Effector memory CD4-positive, alpha-beta T cell (primary cell): ENCODE data around the gene NNAT.

Source experiments
- DNase-seq, 3 donors: peaks; one replicate each; pipeline ENCODE4 v3.0.0-alpha.2; 2020
- H3K27ac ChIP-seq: 2 replicates; pipeline ENCODE4 v1.7.0; 2013; ENCODE audit warnings: mild to moderate bottlenecking, low read length, moderate library complexity; ENCODE audit not compliant: insufficient read depth, poor library complexity, severe bottlenecking
- H3K27me3 ChIP-seq: replicated peaks from 2 replicates; pipeline ENCODE4 v1.7.0; 2013; ENCODE audit warnings: mild to moderate bottlenecking, low read length; ENCODE audit not compliant: insufficient read depth, control insufficient read depth, poor library complexity, severe bottlenecking
- H3K36me3 ChIP-seq: 2 replicates; pipeline ENCODE4 v1.7.0; 2013; ENCODE audit warnings: mild to moderate bottlenecking, low read length, moderate library complexity; ENCODE audit not compliant: control insufficient read depth, insufficient read depth
- H3K4me1 ChIP-seq: 2 replicates; pipeline ENCODE4 v1.7.0; 2013; ENCODE audit warnings: low read length, mild to moderate bottlenecking; ENCODE audit not compliant: control insufficient read depth, insufficient read depth, poor library complexity, severe bottlenecking
- H3K4me3 ChIP-seq: 2 replicates; pipeline ENCODE4 v1.7.0; 2013; ENCODE audit warnings: low read length, low read depth, mild to moderate bottlenecking; ENCODE audit not compliant: insufficient read depth, poor library complexity, severe bottlenecking
- H3K9me3 ChIP-seq: 2 replicates; pipeline ENCODE4 v1.7.0; 2013; ENCODE audit warnings: mild to moderate bottlenecking, low read length, moderate library complexity; ENCODE audit not compliant: control insufficient read depth

The NNAT gene

DNA sequence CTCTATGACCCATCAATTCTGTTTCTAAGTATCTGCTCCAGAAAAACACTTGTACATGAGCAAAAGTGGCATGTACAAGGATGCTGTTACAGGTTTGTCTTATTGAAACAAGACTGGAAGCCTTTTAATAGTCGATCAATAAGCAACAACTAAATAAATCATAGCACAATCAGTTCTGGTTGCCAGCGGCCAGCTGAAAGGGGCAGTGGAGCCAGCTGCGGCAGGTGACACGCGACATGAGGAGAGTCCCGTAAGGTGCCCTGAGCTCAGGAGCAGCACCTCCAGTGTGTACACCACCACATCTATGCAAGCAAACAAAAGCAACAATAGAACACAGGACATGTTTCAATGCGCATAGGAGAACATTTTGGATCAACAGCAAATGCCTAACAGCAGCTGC lies 20.7 kb upstream of the NNAT start:
- no peak for DNase-seq
- no peak overlapping the region for H3K4me3 ChIP-seq
- H3K36me3 ChIP-seq: no peaks in the 10 kb centered on the region
- H3K4me1 ChIP-seq: no peaks in the 10 kb centered on the region
- H3K27me3 ChIP-seq: no peaks in the 10 kb centered on the region
- H3K27ac ChIP-seq: no peak overlapping the region
- no peaks in the 10 kb centered on the region for H3K9me3 ChIP-seq

DNA sequence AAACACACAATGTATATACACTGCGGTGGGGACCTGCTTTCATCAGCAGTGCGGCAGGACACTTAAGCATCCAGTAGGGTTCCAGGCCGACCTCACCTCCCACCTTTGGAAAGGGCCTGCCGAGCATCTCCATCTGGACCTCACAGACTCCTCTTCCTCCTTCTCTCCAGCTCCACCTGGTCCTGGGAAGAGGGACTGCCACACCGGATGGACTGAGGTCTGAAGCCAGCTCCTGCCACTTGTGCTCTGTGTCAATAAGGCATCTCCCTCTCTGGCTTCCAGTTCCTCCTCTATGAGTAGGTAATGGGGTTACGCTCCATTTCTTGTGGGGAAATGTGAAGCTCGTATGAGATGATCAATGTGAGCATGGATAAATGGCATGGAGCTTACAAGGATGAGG lies 19.1 kb upstream of the NNAT start:
- no peaks in the 10 kb centered on the region for H3K9me3 ChIP-seq
- H3K27ac ChIP-seq: no peak overlapping the region
- no peak overlapping the region for H3K4me3 ChIP-seq
- DNase-seq: no peak
- no peaks in the 10 kb centered on the region for H3K4me1 ChIP-seq
- H3K27me3 ChIP-seq: no peaks in the 10 kb centered on the region
- H3K36me3 ChIP-seq: no peaks in the 10 kb centered on the region

DNA sequence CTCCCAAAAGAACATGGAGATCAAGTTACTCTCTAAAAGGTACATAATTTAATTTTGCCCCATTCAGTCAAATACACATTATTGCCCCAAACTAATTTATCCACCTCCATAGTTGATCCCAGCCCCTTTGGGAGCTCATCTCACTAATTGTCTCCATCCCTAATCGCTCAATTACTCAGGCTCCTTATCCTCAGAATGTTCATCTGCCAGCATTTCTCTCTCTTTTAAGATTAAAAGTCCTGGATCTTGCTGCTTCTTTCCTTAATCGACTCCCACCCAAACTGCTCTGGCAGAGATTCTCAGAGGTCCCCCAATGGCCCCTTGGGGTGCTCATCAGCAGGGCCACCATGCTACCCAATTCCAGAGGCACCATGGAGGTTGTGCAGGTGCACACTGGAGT lies 18.4 kb upstream of the NNAT start:
- H3K36me3 ChIP-seq: no peaks in the 10 kb centered on the region
- H3K27ac ChIP-seq: no peak overlapping the region
- no peaks in the 10 kb centered on the region for H3K9me3 ChIP-seq
- no peak for DNase-seq
- H3K4me3 ChIP-seq: no peak overlapping the region
- H3K27me3 ChIP-seq: no peaks in the 10 kb centered on the region
- H3K4me1 ChIP-seq: no peaks in the 10 kb centered on the region

DNA sequence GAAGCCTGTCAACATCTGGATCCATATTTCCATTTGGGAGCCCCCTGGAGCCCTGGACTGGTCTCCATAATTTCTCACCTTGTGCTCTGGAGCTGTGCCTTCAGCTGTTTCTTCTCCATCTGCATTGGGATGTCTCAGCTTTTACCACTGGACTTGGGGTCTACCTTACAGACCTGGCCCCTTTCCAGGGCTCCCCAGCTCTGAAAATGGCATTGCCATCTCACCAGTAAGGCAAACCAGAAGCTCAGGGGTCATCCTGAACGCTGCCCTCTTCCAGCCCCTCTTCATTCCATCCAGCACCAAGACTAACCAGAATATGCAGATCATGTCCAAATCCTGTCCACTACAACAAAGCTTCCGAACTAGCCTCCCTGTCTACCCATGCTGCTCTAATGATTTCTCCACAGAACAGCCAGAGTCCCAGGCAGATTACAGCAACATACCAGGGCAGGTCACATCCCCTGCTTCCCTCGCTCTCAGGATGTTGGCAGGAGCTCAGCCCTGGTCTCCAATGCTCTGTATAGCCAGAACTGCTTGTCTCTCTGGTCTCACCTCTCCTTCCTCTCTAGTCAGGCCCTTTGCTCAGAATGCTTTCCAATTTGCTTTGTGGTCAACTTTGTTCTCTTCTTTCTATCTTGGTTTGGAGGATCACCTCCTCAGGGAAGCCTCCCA lies 17.7 kb upstream of the NNAT start:
- Histone ChIP-seq H3K27ac (no peak overlapping the region), H3K9me3 (no peaks in the 10 kb centered on the region), H3K4me3 (no peak overlapping the region), H3K27me3 (no peaks in the 10 kb centered on the region), H3K36me3 (peaks cover under 1% of the 10 kb centered on the region), H3K4me1 (no peaks in the 10 kb centered on the region)
- no peak for DNase-seq

DNA sequence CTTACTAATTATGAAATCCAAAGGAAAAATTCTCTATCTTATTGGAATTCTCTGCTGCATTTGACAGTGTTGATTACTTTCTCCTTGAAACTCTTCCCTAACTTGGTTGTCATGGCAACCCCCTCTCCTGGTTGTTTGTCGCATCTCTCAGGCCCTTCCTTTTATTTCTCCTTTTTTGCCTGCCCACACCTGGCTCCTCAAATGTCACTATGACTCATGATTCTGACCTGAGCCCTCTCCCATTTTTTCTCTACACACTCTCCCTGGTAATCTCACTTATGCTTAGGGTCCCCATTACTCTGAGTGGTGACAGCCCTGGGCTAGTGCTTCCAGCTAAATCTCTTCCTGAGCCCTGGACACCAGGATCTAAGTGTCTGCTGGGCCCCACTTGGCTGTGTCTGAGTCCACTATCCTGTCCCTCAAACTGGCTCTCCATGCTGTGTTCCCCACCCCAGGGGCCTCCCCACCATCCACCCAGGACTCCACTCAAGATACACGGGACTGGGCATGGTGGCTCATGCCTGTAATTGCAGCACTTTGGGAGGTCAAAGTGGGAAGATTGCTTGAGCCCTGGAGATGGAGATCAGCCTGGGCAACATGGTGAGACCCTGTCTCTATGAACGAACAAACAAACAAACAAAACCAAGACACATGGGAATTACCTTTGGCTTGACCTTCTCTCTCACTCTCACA lies 16.5 kb upstream of the NNAT start:
- Histone ChIP-seq H3K27ac (no peak overlapping the region), H3K4me3 (no peak overlapping the region), H3K27me3 (no peaks in the 10 kb centered on the region), H3K4me1 (no peaks in the 10 kb centered on the region), H3K36me3 (peaks cover 3% of the 10 kb centered on the region), H3K9me3 (no peaks in the 10 kb centered on the region)
- no peak for DNase-seq

DNA sequence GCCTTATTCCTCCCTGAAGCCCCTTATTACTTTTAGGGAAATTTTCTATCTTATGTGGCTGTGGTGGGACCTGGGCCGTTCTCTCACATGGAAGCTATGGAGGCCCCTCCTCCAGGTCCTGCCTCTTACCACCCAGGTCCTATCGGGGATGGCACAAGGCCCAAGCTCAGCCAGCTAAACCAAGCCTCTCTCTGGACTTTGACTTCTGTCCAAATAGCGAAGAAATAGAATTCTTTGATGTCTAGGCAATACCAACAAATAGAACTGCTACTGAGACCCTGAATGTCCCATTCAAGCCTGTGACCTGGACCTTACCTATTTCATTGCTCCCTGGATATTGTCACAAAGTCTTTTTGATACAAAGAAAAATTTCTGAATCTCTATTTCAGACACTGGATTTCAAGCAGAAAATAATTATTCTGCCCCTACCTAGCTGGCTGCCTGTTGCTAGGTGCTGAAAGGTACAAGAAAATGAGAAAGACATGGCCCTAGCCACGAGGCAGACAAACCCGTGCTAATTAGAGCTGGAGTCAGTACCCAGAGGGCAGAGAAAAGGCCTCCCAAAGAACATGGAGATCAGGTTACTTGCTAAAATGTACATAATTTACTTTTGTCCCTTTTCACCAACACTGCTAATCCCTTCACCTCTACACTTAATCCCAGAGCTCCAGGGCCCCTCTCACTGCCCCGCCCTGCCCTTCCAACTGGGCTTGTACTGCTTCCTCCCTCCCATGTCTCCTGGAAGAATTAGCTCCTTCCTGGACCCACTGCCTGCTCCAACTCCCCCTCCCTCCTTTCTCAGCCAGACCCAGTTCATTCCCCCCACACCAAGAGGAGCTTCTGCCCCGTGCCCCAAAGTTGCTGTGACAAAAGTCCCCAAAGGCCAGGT lies 15.5 kb upstream of the NNAT start:
- H3K27ac ChIP-seq: no peak overlapping the region
- no peaks in the 10 kb centered on the region for H3K27me3 ChIP-seq
- DNase-seq: no peak
- no peaks in the 10 kb centered on the region for H3K4me1 ChIP-seq
- H3K36me3 ChIP-seq: peaks cover 3% of the 10 kb centered on the region
- H3K9me3 ChIP-seq: no peaks in the 10 kb centered on the region
- H3K4me3 ChIP-seq: no peak overlapping the region

DNA sequence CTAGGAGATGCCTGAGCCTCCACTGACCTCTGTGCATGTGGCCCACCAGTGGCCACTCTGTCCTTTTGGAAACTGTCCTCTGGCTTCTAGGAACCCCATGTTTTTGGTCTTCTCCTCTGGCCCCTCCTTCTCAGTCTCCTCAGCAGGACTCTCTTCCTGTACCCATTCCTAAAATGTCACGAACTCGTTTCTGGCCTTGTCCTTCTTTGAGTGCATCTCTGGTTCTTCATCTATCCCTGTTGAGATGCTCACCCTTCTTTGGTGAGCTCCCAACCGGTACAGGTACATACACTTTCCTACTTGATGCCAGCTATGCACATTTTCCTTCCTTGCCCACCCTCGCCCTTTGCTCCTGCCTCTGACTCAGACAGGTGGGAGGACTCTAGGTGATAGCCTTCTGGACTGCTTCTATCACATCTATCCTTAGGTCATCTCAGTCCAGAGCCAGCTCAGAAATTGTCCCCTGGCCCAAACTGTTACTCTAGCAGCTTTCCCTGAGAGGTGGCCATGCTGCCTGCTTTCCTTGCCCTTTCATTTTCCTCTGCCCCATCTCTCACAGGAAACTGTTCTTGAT lies 14.8 kb upstream of the NNAT start:
- Histone ChIP-seq H3K36me3 (peaks cover 3% of the 10 kb centered on the region), H3K4me1 (no peaks in the 10 kb centered on the region)
- no peak for DNase-seq

DNA sequence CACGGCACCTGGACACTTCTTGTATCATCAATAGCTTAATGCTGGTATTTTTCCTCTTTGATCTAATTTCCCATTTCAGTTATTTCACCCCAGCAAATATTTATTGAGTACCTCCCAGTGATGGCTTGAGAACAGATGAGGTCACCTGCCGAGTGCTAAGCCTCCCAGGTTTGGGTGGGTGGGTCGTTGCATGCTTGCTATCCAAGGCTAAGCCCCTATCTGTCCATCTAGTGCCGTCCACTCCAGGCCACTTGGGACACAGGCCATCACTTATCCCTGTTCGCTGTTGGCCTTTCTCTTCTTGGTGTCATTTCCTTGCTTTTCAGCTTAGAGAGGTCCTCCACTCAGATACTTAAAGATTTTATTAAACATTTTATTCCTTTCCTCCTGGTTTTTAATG lies 10.8 kb upstream of the NNAT start:
- Histone ChIP-seq H3K27me3 (no peaks in the 10 kb centered on the region), H3K27ac (no peak overlapping the region), H3K36me3 (peaks cover 9% of the 10 kb centered on the region), H3K4me3 (no peak overlapping the region), H3K4me1 (no peaks in the 10 kb centered on the region), H3K9me3 (no peaks in the 10 kb centered on the region)
- no peak for DNase-seq

More for the DNA sequence above, 14.8 kb upstream of the NNAT start:
- Histone ChIP-seq H3K9me3 (no peaks in the 10 kb centered on the region), H3K27me3 (no peaks in the 10 kb centered on the region), H3K4me3 (no peak overlapping the region), H3K27ac (no peak overlapping the region)

DNA sequence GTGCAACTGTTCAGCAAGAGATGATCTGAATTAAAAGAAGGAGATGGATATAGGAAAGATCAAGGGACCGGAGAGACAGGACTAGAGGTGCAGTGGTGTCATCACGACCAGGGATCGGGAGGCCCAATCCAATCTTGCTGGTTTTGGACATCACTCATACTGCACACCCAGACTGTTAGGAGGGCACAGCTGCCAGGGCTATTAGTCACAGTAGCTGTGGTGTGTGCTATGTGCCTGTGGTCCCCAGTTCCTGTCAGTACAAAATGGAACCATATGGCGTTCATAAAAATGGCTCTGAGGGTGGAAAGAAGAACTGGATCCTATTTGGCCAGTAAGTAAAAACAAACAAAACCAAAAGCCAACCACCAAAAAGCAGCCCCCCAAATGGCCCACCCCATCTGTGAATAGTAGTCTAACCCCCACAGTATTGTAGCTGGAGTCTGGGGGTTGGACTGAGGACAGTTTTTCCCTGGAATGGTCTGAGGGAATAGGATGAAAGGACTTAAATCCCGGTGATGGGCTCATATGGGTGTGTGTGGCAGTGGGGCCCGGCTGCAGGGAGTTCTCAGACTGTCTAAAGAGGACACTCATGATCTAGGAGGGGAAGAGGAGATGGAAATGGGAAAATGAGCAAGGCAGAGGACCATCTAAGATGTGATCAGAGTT lies 9.3 kb upstream of the NNAT start:
- Histone ChIP-seq H3K36me3 (peaks cover 9% of the 10 kb centered on the region), H3K27ac (no peak overlapping the region), H3K27me3 (no peaks in the 10 kb centered on the region), H3K4me1 (no peaks in the 10 kb centered on the region), H3K9me3 (no peaks in the 10 kb centered on the region), H3K4me3 (no peak overlapping the region)
- DNase-seq: no peak
